Measurements from ENCODE around the gene AP1S1.

DNA sequence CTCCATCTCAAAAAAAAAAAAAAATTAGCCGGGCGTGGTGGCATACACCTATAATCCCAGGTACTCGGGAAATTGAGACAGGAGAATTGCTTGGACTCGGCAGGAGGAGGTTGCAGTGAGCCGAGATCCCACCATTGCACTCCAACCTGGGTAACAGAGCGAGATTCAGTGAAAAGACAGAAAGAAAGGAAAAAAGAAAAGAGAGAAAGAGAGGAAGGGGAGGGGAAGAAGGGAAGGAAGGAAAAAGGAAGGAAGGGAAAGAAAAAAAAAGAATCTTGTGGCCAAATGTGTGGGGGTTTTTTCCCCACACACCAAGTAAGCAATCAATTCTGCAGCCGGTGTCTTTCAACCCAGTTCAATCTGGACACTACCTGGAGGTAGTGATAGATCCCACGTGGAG is 34.8 kb downstream of the AP1S1 start:
- TF ChIP-seq CTCF (IDR thresholded peaks at IDR 0.05; ENCODE audit: insufficient read depth, low read length) (no peak), REST (IDR thresholded peaks at IDR 0.05; ENCODE audit: insufficient replicate concordance, low read depth) (no peak), SPI1 (IDR thresholded peaks at IDR 0.05; ENCODE audit: borderline replicate concordance, low read depth) (no peak), POLR2AphosphoS5 (IDR thresholded peaks at IDR 0.05; ENCODE audit: low read depth) (no peak), GABPA (IDR thresholded peaks at IDR 0.05; ENCODE audit: low read depth) (no peak)

Data from HL-60 (cell line).